Astrocyte (in vitro differentiated cells and primary cell): ENCODE data around the gene PTPRD. TPM values are rescaled to one million over a fixed set of nuclear protein-coding genes. Genes with fewer than 3 reads are reported as not detected.

Experiments used
- DNase-seq: peaks from one replicate; pipeline ENCODE4 v3.0.0-alpha.2; 2010; ENCODE audit warnings: low read depth
- FAIRE-seq: peaks from 2 replicates; lab custom pipeline; 2011; peaks lifted over from hg19 to GRCh38; lab: Jason Lieb, UNC
- H2AFZ ChIP-seq: 2 replicates; pipeline ENCODE4 v1.6.0; 2012; ENCODE audit warnings: low read depth, low read length, inconsistent platforms
- H3K27ac ChIP-seq: 2 replicates; pipeline ENCODE4 v1.5.1; 2011; ENCODE audit warnings: low read depth, low read length, inconsistent platforms
- H3K27me3 ChIP-seq: 2 replicates; pipeline ENCODE4 v1.6.0; 2011; ENCODE audit warnings: low read length, inconsistent platforms; ENCODE audit not compliant: insufficient read depth
- H3K36me3 ChIP-seq: 2 replicates; pipeline ENCODE4 v1.5.1; 2011; ENCODE audit warnings: low read length, inconsistent platforms; ENCODE audit not compliant: insufficient read depth
- H3K4me1 ChIP-seq: 2 replicates; pipeline ENCODE4 v1.5.1; 2011; ENCODE audit warnings: low read length, inconsistent platforms; ENCODE audit not compliant: insufficient read depth
- H3K4me2 ChIP-seq: 2 replicates; pipeline ENCODE4 v1.6.0; 2012; ENCODE audit warnings: low read length, inconsistent platforms
- H3K4me3 ChIP-seq: 2 replicates; pipeline ENCODE4 v1.5.1; 2011; ENCODE audit warnings: low read depth, mild to moderate bottlenecking, low read length, inconsistent platforms; ENCODE audit not compliant: insufficient read depth
- H3K79me2 ChIP-seq: 2 replicates; pipeline ENCODE4 v1.6.0; 2012; ENCODE audit warnings: mild to moderate bottlenecking, low read length, inconsistent platforms; ENCODE audit not compliant: insufficient read depth
- H3K9ac ChIP-seq: 2 replicates; pipeline ENCODE4 v1.6.0; 2012; ENCODE audit warnings: mild to moderate bottlenecking, low read length, inconsistent platforms
- H3K9me3 ChIP-seq: 2 replicates; pipeline ENCODE4 v1.5.1; 2012; ENCODE audit warnings: low read depth, mild to moderate bottlenecking, low read length, inconsistent platforms; ENCODE audit not compliant: insufficient read depth
- H4K20me1 ChIP-seq: 2 replicates; pipeline ENCODE4 v1.6.0; 2012; ENCODE audit warnings: low read length, inconsistent platforms; ENCODE audit not compliant: insufficient read depth
- H3K27ac Mint-ChIP-seq: one replicate; pipeline ENCODE4 v1.8.0; 2021; ENCODE audit warnings: mild to moderate bottlenecking, mixed read lengths; ENCODE audit not compliant: unreplicated experiment
- H3K27me3 Mint-ChIP-seq: one replicate; pipeline ENCODE4 v1.8.0; 2021; ENCODE audit warnings: low read depth, mixed read lengths; ENCODE audit not compliant: unreplicated experiment
- H3K36me3 Mint-ChIP-seq: one replicate; pipeline ENCODE4 v1.8.0; 2021; ENCODE audit warnings: low read depth, mixed read lengths; ENCODE audit not compliant: unreplicated experiment
- H3K4me1 Mint-ChIP-seq: one replicate; pipeline ENCODE4 v1.8.0; 2021; ENCODE audit warnings: low read depth, mixed read lengths; ENCODE audit not compliant: unreplicated experiment
- H3K4me3 Mint-ChIP-seq: one replicate; pipeline ENCODE4 v1.8.0; 2021; ENCODE audit warnings: mild to moderate bottlenecking, moderate library complexity, mixed read lengths; ENCODE audit not compliant: unreplicated experiment
- H3K9me3 Mint-ChIP-seq: one replicate; pipeline ENCODE4 v1.8.0; 2021; ENCODE audit warnings: mild to moderate bottlenecking, mixed read lengths; ENCODE audit not compliant: unreplicated experiment
- EZH2 ChIP-seq: IDR thresholded peaks from 2 replicates; pipeline ENCODE4 v1.6.1; 2012; ENCODE audit warnings: mild to moderate bottlenecking, low read length, inconsistent platforms; ENCODE audit not compliant: insufficient read depth
- total RNA-seq: library from RNA; stranded (reverse); gene quantifications from 2 replicates; pipeline ENCODE4 v1.2.1, GENCODE V29; 2021
- TF ChIP-seq, protein P1 (sequence below): IDR thresholded peaks from 2 replicates; pipeline ENCODE4 v1.5.1; 2011; ENCODE audit warnings: low read depth, mild to moderate bottlenecking, inconsistent platforms, low read length, moderate library complexity; ENCODE audit not compliant: insufficient read depth

The PTPRD gene
- total RNA-seq, 1 donor from 2014 or later = 88.1 TPM

DNA sequence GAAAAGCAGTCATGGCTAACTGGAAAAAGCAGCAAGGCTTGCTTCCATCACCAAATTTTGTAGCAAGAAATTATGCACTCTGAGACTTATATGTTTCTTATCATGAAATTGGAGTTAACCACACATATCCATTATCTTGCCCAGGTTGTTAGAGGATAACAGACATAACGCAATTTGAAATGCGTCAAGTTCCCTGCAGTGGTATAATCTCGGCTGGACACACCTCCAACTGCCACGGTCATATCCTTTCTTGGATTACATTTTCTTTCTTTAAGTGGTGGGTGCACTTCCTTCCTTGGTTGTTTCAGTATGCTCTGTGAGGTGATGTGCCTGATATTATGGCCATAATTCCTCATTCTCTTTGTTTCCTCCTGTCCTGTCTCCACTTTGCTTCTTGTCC, 2118.2 kb downstream of the PTPRD start:
- Histone ChIP-seq H3K36me3 (no peaks in the 10 kb centered on the region), H4K20me1 (no peaks in the 10 kb centered on the region), H3K27ac (no peak overlapping the region), H3K9me3 (no peaks in the 10 kb centered on the region), H3K4me3 (no peak overlapping the region), H3K4me2 (no peak overlapping the region), H3K79me2 (no peaks in the 10 kb centered on the region), H2AFZ (no peak overlapping the region), H3K27me3 (no peaks in the 10 kb centered on the region), H3K9ac (no peak overlapping the region), H3K4me1 (no peaks in the 10 kb centered on the region)
- Mint-ChIP-seq H3K36me3 (no peaks in the 10 kb centered on the region), H3K27me3 (no peaks in the 10 kb centered on the region), H3K4me3 (no peak overlapping the region), H3K9me3 (no peaks in the 10 kb centered on the region), H3K27ac (no peak overlapping the region), H3K4me1 (no peaks in the 10 kb centered on the region)
- TF ChIP-seq, protein P1, sequence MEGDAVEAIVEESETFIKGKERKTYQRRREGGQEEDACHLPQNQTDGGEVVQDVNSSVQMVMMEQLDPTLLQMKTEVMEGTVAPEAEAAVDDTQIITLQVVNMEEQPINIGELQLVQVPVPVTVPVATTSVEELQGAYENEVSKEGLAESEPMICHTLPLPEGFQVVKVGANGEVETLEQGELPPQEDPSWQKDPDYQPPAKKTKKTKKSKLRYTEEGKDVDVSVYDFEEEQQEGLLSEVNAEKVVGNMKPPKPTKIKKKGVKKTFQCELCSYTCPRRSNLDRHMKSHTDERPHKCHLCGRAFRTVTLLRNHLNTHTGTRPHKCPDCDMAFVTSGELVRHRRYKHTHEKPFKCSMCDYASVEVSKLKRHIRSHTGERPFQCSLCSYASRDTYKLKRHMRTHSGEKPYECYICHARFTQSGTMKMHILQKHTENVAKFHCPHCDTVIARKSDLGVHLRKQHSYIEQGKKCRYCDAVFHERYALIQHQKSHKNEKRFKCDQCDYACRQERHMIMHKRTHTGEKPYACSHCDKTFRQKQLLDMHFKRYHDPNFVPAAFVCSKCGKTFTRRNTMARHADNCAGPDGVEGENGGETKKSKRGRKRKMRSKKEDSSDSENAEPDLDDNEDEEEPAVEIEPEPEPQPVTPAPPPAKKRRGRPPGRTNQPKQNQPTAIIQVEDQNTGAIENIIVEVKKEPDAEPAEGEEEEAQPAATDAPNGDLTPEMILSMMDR = no peak
- no peak for TF ChIP-seq EZH2
- no peak for DNase-seq
- FAIRE-seq = no peak

DNA sequence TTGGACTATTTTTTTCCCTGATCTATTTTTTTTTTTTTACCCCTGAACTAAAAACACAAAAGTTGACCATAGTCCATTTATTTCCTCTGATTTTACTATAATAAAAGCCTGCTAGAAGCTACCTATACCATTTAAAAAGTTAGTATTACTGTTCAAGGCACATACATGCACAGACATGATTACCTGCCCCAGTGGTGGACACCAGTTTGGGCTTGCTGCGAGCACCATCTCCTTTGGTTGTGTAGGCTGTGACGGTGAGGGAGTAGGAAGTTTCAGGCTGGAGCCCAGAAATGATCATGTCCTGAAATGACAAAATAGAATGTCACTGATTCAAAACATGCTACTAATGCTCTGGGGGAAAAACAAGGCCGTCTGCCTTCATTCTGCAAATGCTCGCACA, 2120.1 kb downstream of the PTPRD start:
- H3K4me3 ChIP-seq = no peak overlapping the region
- Mint-ChIP-seq H3K36me3 (no peaks in the 10 kb centered on the region), H3K4me3 (no peak overlapping the region), H3K4me1 (no peaks in the 10 kb centered on the region), H3K27ac (no peak overlapping the region), H3K9me3 (no peaks in the 10 kb centered on the region), H3K27me3 (no peaks in the 10 kb centered on the region)
- no peaks in the 10 kb centered on the region for H3K4me1 ChIP-seq
- H3K9me3 ChIP-seq = no peaks in the 10 kb centered on the region
- TF ChIP-seq EZH2 = no peak
- TF ChIP-seq, protein P1 = no peak
- no peak overlapping the region for H3K9ac ChIP-seq
- no peak overlapping the region for H2AFZ ChIP-seq
- FAIRE-seq (no peak), DNase-seq (no peak)
- no peaks in the 10 kb centered on the region for H3K27me3 ChIP-seq
- H4K20me1 ChIP-seq = no peaks in the 10 kb centered on the region
- H3K79me2 ChIP-seq = no peaks in the 10 kb centered on the region
- H3K4me2 ChIP-seq = no peak overlapping the region
- no peaks in the 10 kb centered on the region for H3K36me3 ChIP-seq
- no peak overlapping the region for H3K27ac ChIP-seq

DNA sequence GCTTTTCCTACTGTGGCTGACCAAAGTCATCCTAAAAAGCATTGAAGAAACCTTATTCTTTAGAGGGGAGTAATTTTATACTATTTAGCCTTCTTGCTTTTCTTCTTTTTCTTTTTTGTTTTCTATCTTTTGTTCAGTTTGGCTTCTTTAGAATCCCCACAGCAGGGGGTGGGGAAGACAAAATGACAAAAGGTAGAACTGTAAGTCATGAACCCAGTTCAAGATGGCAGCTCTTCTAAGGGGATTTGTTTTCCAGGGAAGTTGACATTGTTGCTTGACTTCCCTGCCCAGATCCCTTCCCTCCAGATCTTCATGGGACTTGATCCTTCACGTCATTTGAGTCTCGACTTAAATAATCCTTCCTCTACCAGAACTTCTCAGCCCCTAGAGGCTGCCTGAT, 2120.8 kb downstream of the PTPRD start:
- Histone ChIP-seq H3K27ac (no peak overlapping the region), H3K9ac (no peak overlapping the region), H3K4me2 (no peak overlapping the region), H3K4me1 (no peaks in the 10 kb centered on the region), H3K36me3 (no peaks in the 10 kb centered on the region), H3K9me3 (no peaks in the 10 kb centered on the region), H3K4me3 (no peak overlapping the region), H4K20me1 (no peaks in the 10 kb centered on the region), H3K27me3 (no peaks in the 10 kb centered on the region), H2AFZ (no peak overlapping the region), H3K79me2 (no peaks in the 10 kb centered on the region)
- TF ChIP-seq, protein P1 = no peak
- no peak for TF ChIP-seq EZH2
- DNase-seq (no peak), FAIRE-seq (no peak)
- Mint-ChIP-seq H3K4me3 (no peak overlapping the region), H3K4me1 (no peaks in the 10 kb centered on the region), H3K9me3 (no peaks in the 10 kb centered on the region), H3K27me3 (no peaks in the 10 kb centered on the region), H3K27ac (no peak overlapping the region), H3K36me3 (no peaks in the 10 kb centered on the region)
